SK-N-SH (cell line): ENCODE measurements around the gene ARID1B. TPM values are rescaled to one million over a fixed set of nuclear protein-coding genes. Genes with fewer than 3 reads are reported as not detected.

Experiments used
- CTCF ChIA-PET: fragments of 300-600, 350-600 bp; formaldehyde crosslinking; extraction: SDS; loops from one replicate; lab custom pipeline; 2021; lab: Yijun Ruan, JAX
- POLR2A ChIA-PET: fragments of 350-600 bp; sonication (Branson Sonifier 250); formaldehyde crosslinking; extraction: SDS; loops from one replicate; lab custom pipeline; 2020; ENCODE audit warnings: antibody characterized with exemption, inconsistent platforms; lab: Yijun Ruan, JAX
- DNase-seq: peaks from one replicate; pipeline ENCODE4 v3.0.0; 2012
- H2AFZ ChIP-seq: fragments of 200-600 bp; sonication (generic); 2 replicates; pipeline ENCODE4 v1.8.1; 2016; ENCODE audit warnings: antibody characterized with exemption, mild to moderate bottlenecking, low read depth
- H3F3A ChIP-seq: fragments of 200-600 bp; sonication (generic); replicated peaks from 2 replicates; pipeline ENCODE3; 2016; ENCODE audit warnings: antibody characterized with exemption, mild to moderate bottlenecking; ENCODE audit not compliant: insufficient read depth
- H3K27ac ChIP-seq, 2 experiments: fragments of 200-500 bp in 1 of 2; fragments of 200-600 bp in 1 of 2; sonication (Bioruptor generic) in 1 of 2; sonication (generic), shearing (Covaris generic) in 1 of 2; 2 replicates each; pipeline versions ENCODE4 v1.5.1 to v1.6.1; 2014 to 2016; ENCODE audit warnings: low read depth in 2 of 2, inconsistent platforms in 1 of 2, low read length in 1 of 2, mild to moderate bottlenecking in 1 of 2, mixed read lengths in 1 of 2
- H3K27me3 ChIP-seq: fragments of 200-600 bp; sonication (generic), shearing (Covaris generic); 2 replicates; pipeline ENCODE4 v1.6.1; 2016; ENCODE audit warnings: mixed run types; ENCODE audit not compliant: insufficient read depth
- H3K36me3 ChIP-seq, 2 experiments: fragments of 200-500 bp in 1 of 2; fragments of 200-600 bp in 1 of 2; sonication (Bioruptor generic) in 1 of 2; sonication (generic) in 1 of 2; replicated peaks in 1 of 2; 2 replicates each; pipeline versions ENCODE3 to v1.5.1; 2014 to 2016; ENCODE audit warnings: low read length in 1 of 2, mild to moderate bottlenecking in 1 of 2; ENCODE audit not compliant: insufficient read depth in 2 of 2, control insufficient read depth in 1 of 2
- H3K4me1 ChIP-seq, 2 experiments: fragments of 200-500 bp in 1 of 2; fragments of 200-600 bp in 1 of 2; sonication (Bioruptor generic) in 1 of 2; sonication (generic), shearing (Covaris generic) in 1 of 2; 2 replicates each; pipeline versions ENCODE4 v1.5.1 to v1.6.1; 2014 to 2016; ENCODE audit warnings: low read depth in 1 of 2, low read length in 1 of 2, mixed run types in 1 of 2; ENCODE audit not compliant: insufficient read depth in 2 of 2, control insufficient read depth in 1 of 2
- H3K4me2 ChIP-seq: fragments of 200-600 bp; sonication (generic), shearing (Covaris generic); 2 replicates; pipeline ENCODE4 v1.6.1; 2017; ENCODE audit warnings: mixed run types
- H3K4me3 ChIP-seq, 2 experiments: fragments of 200-500 bp in 1 of 2; fragments of 200-600 bp in 1 of 2; sonication (Bioruptor generic) in 1 of 2; sonication (generic), shearing (Covaris generic) in 1 of 2; 2 replicates each; pipeline versions ENCODE4 v1.5.1 to v1.8.1; 2014 to 2016; ENCODE audit warnings: low read depth in 2 of 2, inconsistent platforms in 1 of 2, low read length in 1 of 2, mild to moderate bottlenecking in 1 of 2, mixed read lengths in 1 of 2, moderate library complexity in 1 of 2
- H3K79me2 ChIP-seq: fragments of 200-600 bp; sonication (generic); 2 replicates; pipeline ENCODE4 v1.8.1; 2017; ENCODE audit warnings: mild to moderate bottlenecking; ENCODE audit not compliant: insufficient read depth
- H3K9ac ChIP-seq: fragments of 200-600 bp; sonication (generic); 2 replicates; pipeline ENCODE4 v1.6.1; 2017; ENCODE audit warnings: mixed run types
- H3K9me2 ChIP-seq: fragments of 200-600 bp; sonication (generic); 2 replicates; pipeline ENCODE4 v1.6.1; 2017; ENCODE audit warnings: mixed run types
- H3K9me3 ChIP-seq: fragments of 200-600 bp; sonication (generic); 2 replicates; pipeline ENCODE4 v1.6.1; 2017; ENCODE audit warnings: mixed run types, mild to moderate bottlenecking, moderate library complexity
- H4K20me1 ChIP-seq: fragments of 200-600 bp; sonication (generic); 2 replicates; pipeline ENCODE4 v1.6.1; 2017; ENCODE audit warnings: mild to moderate bottlenecking, mixed run types; ENCODE audit not compliant: insufficient read depth
- CTCF ChIP-seq: fragments of 200-600 bp; sonication (generic); IDR thresholded peaks from 2 replicates; pipeline ENCODE4 v1.6.1; 2017; ENCODE audit warnings: antibody characterized with exemption, mild to moderate bottlenecking, moderate library complexity
- ELF1 ChIP-seq: IDR thresholded peaks from 2 replicates; pipeline ENCODE4 v1.4.0; 2012
- MEF2A ChIP-seq: IDR thresholded peaks from 2 replicates; pipeline ENCODE4 v1.4.0; 2012; ENCODE audit warnings: low read depth, borderline replicate concordance
- MXI1 ChIP-seq: IDR thresholded peaks from 2 replicates; pipeline ENCODE4 v1.6.1; 2012; ENCODE audit warnings: mild to moderate bottlenecking, low read depth, low read length, improper control_type of control experiment
- PBX3 ChIP-seq: IDR thresholded peaks from 2 replicates; pipeline ENCODE4; 2012
- REST ChIP-seq: IDR thresholded peaks from 2 replicates; pipeline ENCODE4 v1.6.1; 2012; ENCODE audit warnings: mild to moderate bottlenecking, low read depth, low read length, moderate library complexity
- RFX5 ChIP-seq: IDR thresholded peaks from 2 replicates; pipeline ENCODE4 v1.6.1; 2012; ENCODE audit warnings: mild to moderate bottlenecking, improper control_type of control experiment, low read length
- SMC3 ChIP-seq: IDR thresholded peaks from 2 replicates; pipeline ENCODE4 v1.6.1; 2012; ENCODE audit warnings: low read depth, low read length, improper control_type of control experiment
- TCF12 ChIP-seq: IDR thresholded peaks from 2 replicates; pipeline ENCODE4 v1.4.0; 2012
- TEAD4 ChIP-seq: IDR thresholded peaks from 2 replicates; pipeline ENCODE4 v1.4.0; 2012; ENCODE audit warnings: mild to moderate bottlenecking, borderline replicate concordance; ENCODE audit not compliant: insufficient read depth
- USF1 ChIP-seq: IDR thresholded peaks from 2 replicates; pipeline ENCODE4 v1.4.0; 2012; ENCODE audit warnings: low read depth, borderline replicate concordance
- USF2 ChIP-seq: fragments of 150-350 bp; IDR thresholded peaks from 2 replicates; pipeline ENCODE4 v1.6.1; 2017; ENCODE audit warnings: antibody characterized with exemption, low read length, low read depth, borderline replicate concordance
- WGBS: methylation state at CpG from one replicate; pipeline ENCODE4 v1.1.6; 2017; ENCODE audit warnings: low lambda C conversion rate; 5-methylcytosine and 5-hydroxymethylcytosine counted together
- polyA plus RNA-seq, 3 experiments: library from polyadenylated mRNA; depleted of rRNA; stranded (reverse); fragments of >200 nt; gene quantifications; 2 replicates each; pipeline ENCODE4 v1.2.3, GENCODE V29; 2012

Gene ARID1B
- polyA plus RNA-seq, 1 of the 3 experiments (the other 2 are of a cell fraction): 13.6 TPM

GRCh38 chr6:157068691-157069324 lies 291.6 kb downstream of the ARID1B start:
- H3K4me2 ChIP-seq: no peak overlapping the region
- no peak for DNase-seq
- TF ChIP-seq USF2: no peak
- no peak for TF ChIP-seq USF1
- TF ChIP-seq RFX5: no peak
- TF ChIP-seq MEF2A: no peak
- no peak for TF ChIP-seq SMC3
- no peak for TF ChIP-seq MXI1
- no peak for TF ChIP-seq REST
- TF ChIP-seq TCF12: no peak
- TF ChIP-seq PBX3: no peak
- no peak for TF ChIP-seq ELF1
- no peak for TF ChIP-seq TEAD4
- TF ChIP-seq CTCF: no peak
- TF ChIP-seq, all 33 proteins: peak for 0
- H3K9me3 ChIP-seq: no peaks in the 10 kb centered on the region
- no peak overlapping the region for H3K4me3 ChIP-seq
- peaks cover 7% of the 10 kb centered on the region for H3F3A ChIP-seq
- H3K79me2 ChIP-seq: peaks cover 70% of the 10 kb centered on the region
- H3K4me1 ChIP-seq: peaks cover 8 to 28% of the 10 kb centered on the region in 2 experiments; a peak in 3 of 4 replicates
- no peak overlapping the region for H2AFZ ChIP-seq
- WGBS: 73% methylated on average over 7 of the region's 7 CpGs
- H3K27ac ChIP-seq: peak overlapping the region in 1 of 2 experiments; percentile 41; a peak in 1 of 4 replicates
- no peaks in the 10 kb centered on the region for H3K36me3 ChIP-seq
- H3K9ac ChIP-seq: no peak overlapping the region
- CTCF ChIA-PET: interaction anchor here (1.5 to 2.3 kb wide), 2 partner anchors 9 to 22 kb away, joined by 9 read pairs; no protein-coding TSS in a partner anchor
- H4K20me1 ChIP-seq: peaks cover 19% of the 10 kb centered on the region
- no peaks in the 10 kb centered on the region for H3K9me2 ChIP-seq
- POLR2A ChIA-PET: interaction anchor here (0.6 kb wide), 1 partner anchor 268 kb away, joined by 3 read pairs; no protein-coding TSS in a partner anchor
- no peaks in the 10 kb centered on the region for H3K27me3 ChIP-seq
